Measurements from ENCODE around the gene DAPK1. TPM values are rescaled to one million over a fixed set of nuclear protein-coding genes. Genes with fewer than 3 reads are reported as not detected.

Gene DAPK1
- total RNA-seq, 1 donor from 2014 or later: 0.79 TPM

DNA sequence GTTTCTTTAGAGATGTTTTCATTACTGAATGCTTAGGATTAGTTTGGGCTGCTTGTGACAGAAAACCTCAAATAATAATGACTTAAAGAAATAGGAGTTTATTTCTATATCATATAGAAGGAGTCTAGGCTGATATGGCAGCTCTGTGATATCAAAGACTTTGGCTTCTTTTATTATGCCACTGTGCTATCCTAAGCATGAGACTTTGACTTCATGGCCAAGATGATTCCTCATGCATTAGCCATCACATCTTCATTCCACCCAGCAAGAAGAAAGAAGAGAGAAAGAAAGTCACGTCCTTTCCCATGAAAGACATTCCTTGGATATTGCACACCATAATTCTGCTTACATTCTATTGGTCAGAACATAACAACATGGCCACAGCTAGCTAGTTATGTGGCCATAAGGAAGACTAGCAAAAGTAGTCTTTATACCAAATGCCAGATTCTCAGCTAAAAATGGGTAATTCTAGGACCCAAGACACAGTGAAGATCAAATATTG, 76.2 kb downstream of the DAPK1 start:
- DNase-seq (ENCODE audit: low read depth): no peak
- H3K27me3 ChIP-seq (ENCODE audit: control insufficient read depth, insufficient read depth, low read length): no peaks in the 10 kb centered on the region
- no peaks in the 10 kb centered on the region for H3K36me3 ChIP-seq (ENCODE audit: control insufficient read depth, insufficient read depth, low read length)
- no peak for FAIRE-seq
- no peak overlapping the region for H3K4me3 ChIP-seq (ENCODE audit: low read depth, low read length)
- TF ChIP-seq, protein P1, sequence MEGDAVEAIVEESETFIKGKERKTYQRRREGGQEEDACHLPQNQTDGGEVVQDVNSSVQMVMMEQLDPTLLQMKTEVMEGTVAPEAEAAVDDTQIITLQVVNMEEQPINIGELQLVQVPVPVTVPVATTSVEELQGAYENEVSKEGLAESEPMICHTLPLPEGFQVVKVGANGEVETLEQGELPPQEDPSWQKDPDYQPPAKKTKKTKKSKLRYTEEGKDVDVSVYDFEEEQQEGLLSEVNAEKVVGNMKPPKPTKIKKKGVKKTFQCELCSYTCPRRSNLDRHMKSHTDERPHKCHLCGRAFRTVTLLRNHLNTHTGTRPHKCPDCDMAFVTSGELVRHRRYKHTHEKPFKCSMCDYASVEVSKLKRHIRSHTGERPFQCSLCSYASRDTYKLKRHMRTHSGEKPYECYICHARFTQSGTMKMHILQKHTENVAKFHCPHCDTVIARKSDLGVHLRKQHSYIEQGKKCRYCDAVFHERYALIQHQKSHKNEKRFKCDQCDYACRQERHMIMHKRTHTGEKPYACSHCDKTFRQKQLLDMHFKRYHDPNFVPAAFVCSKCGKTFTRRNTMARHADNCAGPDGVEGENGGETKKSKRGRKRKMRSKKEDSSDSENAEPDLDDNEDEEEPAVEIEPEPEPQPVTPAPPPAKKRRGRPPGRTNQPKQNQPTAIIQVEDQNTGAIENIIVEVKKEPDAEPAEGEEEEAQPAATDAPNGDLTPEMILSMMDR (IDR thresholded peaks at IDR 0.05; ENCODE audit: insufficient read depth, low read length, severe bottlenecking): no peak

- Histone ChIP-seq H3K27me3 (ENCODE audit: control insufficient read depth, insufficient read depth, low read length) (peaks cover 1% of the 10 kb centered on the region), H3K36me3 (ENCODE audit: control insufficient read depth, insufficient read depth, low read length) (no peaks in the 10 kb centered on the region), H3K4me3 (ENCODE audit: low read depth, low read length) (no peak overlapping the region)
- DNase-seq (ENCODE audit: low read depth): no peak
- no peak for FAIRE-seq
- TF ChIP-seq, protein P1 (IDR thresholded peaks at IDR 0.05; ENCODE audit: insufficient read depth, low read length, severe bottlenecking): no peak
Measured at GRCh38 chr9:87577746-87578145, 80.1 kb downstream of the DAPK1 start.

DNA sequence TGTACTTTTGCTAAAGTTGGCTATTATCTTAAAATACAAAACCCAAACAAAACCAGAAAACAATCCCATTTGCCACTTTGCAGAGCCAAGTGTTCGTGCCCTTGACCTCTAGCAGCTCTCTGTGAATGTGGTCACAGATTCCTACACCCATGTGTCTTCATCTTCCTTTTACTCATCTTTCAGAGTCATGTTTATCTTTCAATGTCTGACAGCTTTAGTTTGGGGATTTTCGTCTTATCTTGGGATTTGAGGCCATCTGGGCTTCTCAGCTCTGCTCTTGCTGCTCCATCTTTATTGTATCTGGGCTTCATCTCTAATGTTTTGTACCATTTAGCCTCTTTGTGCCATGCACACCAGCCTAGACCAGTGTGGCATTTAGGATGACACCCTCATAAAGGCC, 81.0 kb downstream of the DAPK1 start:
- DNase-seq (ENCODE audit: low read depth): no peak
- FAIRE-seq: no peak
- TF ChIP-seq, protein P1 (IDR thresholded peaks at IDR 0.05; ENCODE audit: insufficient read depth, low read length, severe bottlenecking): no peak
- H3K27me3 ChIP-seq (ENCODE audit: control insufficient read depth, insufficient read depth, low read length): peaks cover 1% of the 10 kb centered on the region
- no peak overlapping the region for H3K4me3 ChIP-seq (ENCODE audit: low read depth, low read length)
- no peaks in the 10 kb centered on the region for H3K36me3 ChIP-seq (ENCODE audit: control insufficient read depth, insufficient read depth, low read length)

DNA sequence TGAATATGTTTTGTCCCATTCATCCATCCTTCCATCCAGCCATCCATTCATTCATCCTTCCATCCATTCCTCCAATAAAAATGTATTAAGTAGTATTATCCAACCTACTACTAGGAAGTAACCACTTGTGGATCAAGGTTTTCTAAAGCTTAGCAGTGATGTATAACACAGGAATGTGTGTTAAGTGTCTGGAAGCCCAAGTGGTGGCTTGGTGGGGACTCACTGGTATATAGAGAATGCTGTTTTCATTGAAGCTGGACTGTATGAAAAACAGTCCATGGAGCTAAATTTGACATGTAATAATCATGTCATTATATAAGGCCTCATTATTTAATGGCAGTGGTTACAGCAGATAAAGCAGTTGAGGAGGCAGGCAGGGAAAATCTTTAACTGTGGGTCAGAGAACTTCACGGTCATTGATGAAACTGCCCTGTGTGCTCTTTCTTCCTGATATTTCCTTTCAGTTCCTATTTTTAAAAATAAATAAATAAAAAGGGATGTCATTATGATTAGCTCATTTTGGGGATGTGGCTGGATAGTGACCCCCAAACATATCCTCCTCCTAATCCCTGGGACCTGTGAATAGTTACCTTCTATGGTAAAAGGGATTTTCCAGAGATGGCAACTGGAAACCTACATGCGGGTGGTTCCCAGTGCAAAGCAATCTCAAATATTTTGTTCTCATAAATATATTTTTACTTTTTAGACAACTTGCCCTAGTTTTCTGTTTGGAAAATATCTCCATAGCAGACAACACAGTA, 82.3 kb downstream of the DAPK1 start:
- FAIRE-seq: no peak
- TF ChIP-seq, protein P1 (IDR thresholded peaks at IDR 0.05; ENCODE audit: insufficient read depth, low read length, severe bottlenecking): no peak
- no peak for DNase-seq (ENCODE audit: low read depth)
- no peak overlapping the region for H3K4me3 ChIP-seq (ENCODE audit: low read depth, low read length)
- H3K36me3 ChIP-seq (ENCODE audit: control insufficient read depth, insufficient read depth, low read length): no peaks in the 10 kb centered on the region
- peaks cover 1% of the 10 kb centered on the region for H3K27me3 ChIP-seq (ENCODE audit: control insufficient read depth, insufficient read depth, low read length)

DNA sequence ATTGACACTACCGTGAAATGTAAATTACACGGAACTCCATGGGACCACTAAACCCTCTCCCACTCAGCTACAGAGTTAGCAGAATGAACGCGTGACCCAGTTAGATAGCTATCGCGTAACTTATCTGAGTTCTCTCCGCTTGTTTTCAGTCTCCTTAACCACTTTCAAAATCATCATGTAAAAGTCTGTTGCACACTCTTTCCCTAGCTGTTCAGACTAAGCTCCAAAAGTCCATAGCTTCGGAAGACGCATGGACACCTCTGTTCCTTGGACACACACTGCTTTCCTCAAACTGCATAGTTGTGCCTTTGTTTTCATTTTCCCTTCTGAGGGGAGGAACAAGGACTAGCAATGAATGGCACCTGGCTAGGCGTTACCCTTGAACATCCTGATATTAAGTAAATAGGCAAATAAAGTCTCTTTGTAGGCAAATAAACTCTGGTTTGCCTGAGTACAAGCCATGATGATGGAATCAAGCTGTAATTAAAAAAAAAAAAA, 83.3 kb downstream of the DAPK1 start:
- peaks cover 1% of the 10 kb centered on the region for H3K27me3 ChIP-seq (ENCODE audit: control insufficient read depth, insufficient read depth, low read length)
- DNase-seq (ENCODE audit: low read depth) (no peak), FAIRE-seq (no peak)
- TF ChIP-seq, protein P1 (IDR thresholded peaks at IDR 0.05; ENCODE audit: insufficient read depth, low read length, severe bottlenecking): no peak
- no peaks in the 10 kb centered on the region for H3K36me3 ChIP-seq (ENCODE audit: control insufficient read depth, insufficient read depth, low read length)
- H3K4me3 ChIP-seq (ENCODE audit: low read depth, low read length): no peak overlapping the region
